ENCODE measurements around the gene NUDT3.

The NUDT3 gene

GRCh38 chr6:34235307-34236130 is 156.9 kb downstream of the NUDT3 start:
- ATAC-seq = no peak
- TF ChIP-seq CREB5 (CRISPR knock-in tag; IDR thresholded peaks at IDR 0.05; ENCODE audit: low read depth) = no peak
- TF ChIP-seq ESRRG (CRISPR knock-in tag; IDR thresholded peaks at IDR 0.05) = no peak
- TF ChIP-seq ZNF70 (CRISPR knock-in tag; IDR thresholded peaks at IDR 0.05) = no peak
- no peak for TF ChIP-seq TSHZ2 (CRISPR knock-in tag; IDR thresholded peaks at IDR 0.05)
- TF ChIP-seq RARB (CRISPR knock-in tag; IDR thresholded peaks at IDR 0.05) = no peak
- TF ChIP-seq SNAI2 (CRISPR knock-in tag; IDR thresholded peaks at IDR 0.05) = no peak
- TF ChIP-seq TOX (CRISPR knock-in tag; IDR thresholded peaks at IDR 0.05; ENCODE audit: borderline replicate concordance) = no peak
- TF ChIP-seq ZFP3 (CRISPR knock-in tag; IDR thresholded peaks at IDR 0.05) = no peak
- no peak for TF ChIP-seq CSDC2 (CRISPR knock-in tag; IDR thresholded peaks at IDR 0.05)
- TF ChIP-seq PPARA (CRISPR knock-in tag; IDR thresholded peaks at IDR 0.05; ENCODE audit: borderline replicate concordance) = no peak
- TF ChIP-seq TCF4 (CRISPR knock-in tag; IDR thresholded peaks at IDR 0.05; ENCODE audit: borderline replicate concordance) = no peak

GRCh38 chr6:34234667-34235306 is 157.7 kb downstream of the NUDT3 start:
- no peak for ATAC-seq
- TF ChIP-seq ZNF70 (CRISPR knock-in tag; IDR thresholded peaks at IDR 0.05) (no peak), CSRNP3 (CRISPR knock-in tag; IDR thresholded peaks at IDR 0.05) (no peak), ARNTL (CRISPR knock-in tag; IDR thresholded peaks at IDR 0.05; ENCODE audit: borderline replicate concordance, low read depth) (no peak), PATZ1 (CRISPR knock-in tag; IDR thresholded peaks at IDR 0.05; ENCODE audit: borderline replicate concordance) (no peak), TCF4 (CRISPR knock-in tag; IDR thresholded peaks at IDR 0.05; ENCODE audit: borderline replicate concordance) (no peak), ZFP30 (CRISPR knock-in tag; IDR thresholded peaks at IDR 0.05) (no peak), ESRRG (CRISPR knock-in tag; IDR thresholded peaks at IDR 0.05) (no peak), ZC3H10 (CRISPR knock-in tag; IDR thresholded peaks at IDR 0.05) (no peak), ZFP3 (CRISPR knock-in tag; IDR thresholded peaks at IDR 0.05) (no peak), GLIS3 (CRISPR knock-in tag; IDR thresholded peaks at IDR 0.05) (no peak), SNAI2 (CRISPR knock-in tag; IDR thresholded peaks at IDR 0.05) (no peak), BACH2 (CRISPR knock-in tag; IDR thresholded peaks at IDR 0.05; ENCODE audit: borderline replicate concordance) (no peak), PPARA (CRISPR knock-in tag; IDR thresholded peaks at IDR 0.05; ENCODE audit: borderline replicate concordance) (no peak), ISL1 (CRISPR knock-in tag; IDR thresholded peaks at IDR 0.05) (no peak), ZNF8 (CRISPR knock-in tag; IDR thresholded peaks at IDR 0.05) (no peak), ZNF565 (CRISPR knock-in tag; conservative IDR thresholded peaks at IDR 0.05; ENCODE audit: low read depth) (no peak), CREB5 (CRISPR knock-in tag; IDR thresholded peaks at IDR 0.05; ENCODE audit: low read depth) (no peak), TSHZ2 (CRISPR knock-in tag; IDR thresholded peaks at IDR 0.05) (no peak), POU6F1 (CRISPR knock-in tag; IDR thresholded peaks at IDR 0.05; ENCODE audit: borderline replicate concordance, low read depth) (no peak)

Measured in SK-N-SH treated with all-trans-retinoic acid at 6 μM for 48 hours (cell line).